ENCODE measurements around the gene SELENOP. TPM values are rescaled to one million over a fixed set of nuclear protein-coding genes. Genes with fewer than 3 reads are reported as not detected.
A peak's percentile ranks its signal among the peaks of the same experiment; 100 is the strongest.

SELENOP gene
- total RNA-seq, 1 experiment from 2014 or later, result 1.9 TPM

DNA sequence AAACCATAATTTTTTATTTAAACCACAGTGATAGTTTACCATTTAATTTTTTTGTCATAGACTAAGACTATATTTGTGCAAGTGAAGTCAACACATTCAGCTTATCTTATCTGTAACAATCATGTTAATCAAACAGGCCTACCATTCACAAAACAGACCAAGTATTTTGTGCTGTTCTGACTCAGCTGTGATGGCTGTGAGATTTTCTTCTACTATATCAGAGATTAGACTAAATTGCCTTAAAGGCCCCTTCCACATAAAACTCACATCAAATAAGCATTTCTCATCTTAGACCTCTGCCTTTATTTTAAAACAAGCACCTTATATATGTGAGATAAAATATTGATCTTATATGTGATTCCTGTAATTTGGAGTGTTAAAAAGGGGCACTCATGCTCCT is 41.7 kb downstream of the SELENOP start:
- TF ChIP-seq EZH2 (IDR thresholded peaks at IDR 0.05; ENCODE audit: borderline replicate concordance, low read depth, low read length, poor library complexity, severe bottlenecking) (no peak), CTCF (conservative IDR thresholded peaks at IDR 0.05; ENCODE audit: low read depth, low read length) (no peak)
- Histone ChIP-seq H3K27ac (ENCODE audit: low read depth, low read length, poor library complexity, severe bottlenecking) (no peak overlapping the region), H3K4me1 (ENCODE audit: insufficient read depth, low read length, poor library complexity, severe bottlenecking) (peaks cover 5% of the 10 kb centered on the region), H3K9me3 (ENCODE audit: low read depth, low read length, poor library complexity, severe bottlenecking) (no peaks in the 10 kb centered on the region), H3K27me3 (replicated peaks; ENCODE audit: insufficient read depth, low read depth, low read length, poor library complexity) (no peaks in the 10 kb centered on the region), H3K4me3 (ENCODE audit: low read depth, low read length, poor library complexity, severe bottlenecking) (no peak overlapping the region), H3K36me3 (ENCODE audit: insufficient read depth, low read length, poor library complexity, severe bottlenecking) (peaks cover 4% of the 10 kb centered on the region)
- no TSS peak for BruUV-seq (replicated peaks)
- no peak for DNase-seq (ENCODE audit: low spot score)
- CTCF ChIA-PET, result interaction anchor here (0.7 kb wide), 1 partner anchor 1276 kb away, joined by 3 read pairs; no protein-coding TSS in a partner anchor
- POLR2A ChIA-PET (ENCODE audit: low non-redundant PET), result no interaction called here
- intact Hi-C loops (cut with micrococcal nuclease; ENCODE audit: unreplicated experiment), result loop anchor here (10.0 kb wide), 1 partner anchor 115 kb away; no protein-coding TSS in a partner anchor

- no peak overlapping the region for H3K27ac ChIP-seq (ENCODE audit: low read depth, low read length, poor library complexity, severe bottlenecking)
- TF ChIP-seq CTCF (conservative IDR thresholded peaks at IDR 0.05; ENCODE audit: low read depth, low read length) (no peak), EZH2 (IDR thresholded peaks at IDR 0.05; ENCODE audit: borderline replicate concordance, low read depth, low read length, poor library complexity, severe bottlenecking) (no peak)
- peaks cover 4% of the 10 kb centered on the region for H3K36me3 ChIP-seq (ENCODE audit: insufficient read depth, low read length, poor library complexity, severe bottlenecking)
- ChIA-PET CTCF (interaction anchor here (0.9 to 1.4 kb wide), 3 partner anchors 121 to 912 kb away, joined by 4 to 6 read pairs (median 5); no protein-coding TSS in a partner anchor), POLR2A (ENCODE audit: low non-redundant PET) (no interaction called here)
- peaks cover 5% of the 10 kb centered on the region for H3K4me1 ChIP-seq (ENCODE audit: insufficient read depth, low read length, poor library complexity, severe bottlenecking)
- H3K9me3 ChIP-seq (ENCODE audit: low read depth, low read length, poor library complexity, severe bottlenecking), result no peaks in the 10 kb centered on the region
- no peak overlapping the region for H3K4me3 ChIP-seq (ENCODE audit: low read depth, low read length, poor library complexity, severe bottlenecking)
- H3K27me3 ChIP-seq (replicated peaks; ENCODE audit: insufficient read depth, low read depth, low read length, poor library complexity), result no peaks in the 10 kb centered on the region
- intact Hi-C loops (cut with micrococcal nuclease; ENCODE audit: unreplicated experiment), result loop anchor here (5.0 kb wide), 2 partner anchors 186 to 911 kb away; no protein-coding TSS in a partner anchor
- BruUV-seq (replicated peaks), result no TSS peak
- no peak for DNase-seq (ENCODE audit: low spot score)
These were observed 43.6 kb downstream of the SELENOP start for GRCh38 chr5:42768106-42768504.

DNA sequence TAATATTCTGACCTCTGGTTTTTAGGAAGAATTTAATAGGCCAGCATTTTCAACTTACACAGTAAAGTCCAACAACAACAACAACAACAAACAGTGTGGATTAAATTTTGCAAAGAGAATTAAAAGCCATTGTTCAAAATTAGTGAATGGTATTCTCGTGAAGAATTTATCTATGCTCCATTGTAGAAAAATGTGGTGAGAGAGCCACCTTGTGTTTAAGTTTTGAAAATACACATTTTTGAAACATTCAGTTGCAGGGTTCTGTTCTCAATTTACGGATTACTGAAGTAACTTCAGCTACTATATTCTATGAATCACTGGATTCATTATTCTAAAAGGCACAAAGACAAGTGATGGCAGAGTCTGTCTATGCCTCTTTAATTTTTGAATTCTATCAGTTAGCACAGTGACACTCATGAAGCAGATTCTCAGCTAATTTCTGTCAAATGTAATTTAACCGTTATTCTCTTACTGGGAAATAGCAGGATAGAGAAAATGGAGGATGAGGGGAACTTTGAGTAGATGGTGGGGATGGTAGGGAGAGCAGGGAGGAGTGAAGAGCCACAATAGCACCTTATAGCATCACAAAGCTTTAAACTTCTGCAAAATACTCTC is 44.1 kb downstream of the SELENOP start:
- no TSS peak for BruUV-seq (replicated peaks)
- ChIA-PET POLR2A (ENCODE audit: low non-redundant PET) (no interaction called here), CTCF (interaction anchor here (0.9 to 1.4 kb wide), 4 partner anchors 122 to 911 kb away, joined by 3 to 6 read pairs (median 4); partner anchors contain the start of gene GHR)
- Histone ChIP-seq H3K4me3 (ENCODE audit: low read depth, low read length, poor library complexity, severe bottlenecking) (no peak overlapping the region), H3K4me1 (ENCODE audit: insufficient read depth, low read length, poor library complexity, severe bottlenecking) (peaks cover 1% of the 10 kb centered on the region), H3K9me3 (ENCODE audit: low read depth, low read length, poor library complexity, severe bottlenecking) (no peaks in the 10 kb centered on the region), H3K27ac (ENCODE audit: low read depth, low read length, poor library complexity, severe bottlenecking) (no peak overlapping the region), H3K27me3 (replicated peaks; ENCODE audit: insufficient read depth, low read depth, low read length, poor library complexity) (no peaks in the 10 kb centered on the region), H3K36me3 (ENCODE audit: insufficient read depth, low read length, poor library complexity, severe bottlenecking) (peaks cover 4% of the 10 kb centered on the region)
- intact Hi-C loops (cut with micrococcal nuclease; ENCODE audit: unreplicated experiment), result loop anchor here (2.0 to 5.0 kb wide), 3 partner anchors 185 to 910 kb away; partner anchors contain the start of gene GHR
- peak; percentile 50 for DNase-seq (ENCODE audit: low spot score)
- no peak for TF ChIP-seq EZH2 (IDR thresholded peaks at IDR 0.05; ENCODE audit: borderline replicate concordance, low read depth, low read length, poor library complexity, severe bottlenecking)
- TF ChIP-seq CTCF (conservative IDR thresholded peaks at IDR 0.05; ENCODE audit: low read depth, low read length), result peak; percentile 65
